Measurements from ENCODE around the gene GNAS-AS1. TPM values are rescaled to one million over a fixed set of nuclear protein-coding genes. Genes with fewer than 3 reads are reported as not detected.
A peak's percentile ranks its signal among the peaks of the same experiment; 100 is the strongest.

The GNAS-AS1 gene
- 1 to 10 TPM in 1 of 2 donors, under 1 TPM in 1; 0.88 to 1.7 TPM for total RNA-seq

GRCh38 chr20:58850693-58851174 lies at the start of gene GNAS-AS1:
Gene GNAS-AS1 (minus strand): TSS chr20:58850902.
- H3K4me1 ChIP-seq: no peaks in the 10 kb centered on the region
- TF ChIP-seq CTCF (IDR thresholded peaks at IDR 0.05): no peak
- H3K9me3 ChIP-seq: no peaks in the 10 kb centered on the region
- no peaks in the 10 kb centered on the region for H3K36me3 ChIP-seq
- H3K9ac ChIP-seq (ENCODE audit: low read depth in 2 of 2, low read length in 2 of 2): no peak within 1 kb of the TSS
- intact Hi-C loops (cut with DNase I): loop anchor here (10.0 kb wide), 2 partner anchors 366 to 616 kb away; no protein-coding TSS in a partner anchor
- DNase-seq: peak; percentile 84
- H3K4me3 ChIP-seq: peak within 1 kb of the TSS; percentile 38
- H3K27me3 ChIP-seq: peaks cover 35% of the 10 kb centered on the region
- H3K27ac ChIP-seq: no peak within 1 kb of the TSS

- H3K27ac ChIP-seq: no peak overlapping the region
- no peak overlapping the region for H3K4me3 ChIP-seq
- no peaks in the 10 kb centered on the region for H3K27me3 ChIP-seq
- H3K9me3 ChIP-seq: no peaks in the 10 kb centered on the region
- intact Hi-C loops (cut with DNase I): loop anchor here (5.0 kb wide), 1 partner anchor 82 kb away; the partner anchor contains the start of gene NELFCD
- no peak overlapping the region for H3K9ac ChIP-seq (ENCODE audit: low read depth in 2 of 2, low read length in 2 of 2)
- H3K4me1 ChIP-seq: no peaks in the 10 kb centered on the region
- TF ChIP-seq CTCF (IDR thresholded peaks at IDR 0.05): no peak
- no peak for DNase-seq
- peaks cover under 1% of the 10 kb centered on the region for H3K36me3 ChIP-seq
Measured at GRCh38 chr20:58900397-58900796, 49.7 kb upstream of the GNAS-AS1 start.

- no peaks in the 10 kb centered on the region for H3K36me3 ChIP-seq
- H3K4me3 ChIP-seq: no peak overlapping the region
- no peak overlapping the region for H3K27ac ChIP-seq
- TF ChIP-seq CTCF (IDR thresholded peaks at IDR 0.05): no peak
- no peaks in the 10 kb centered on the region for H3K9me3 ChIP-seq
- no peak for DNase-seq
- peaks cover 7% of the 10 kb centered on the region for H3K4me1 ChIP-seq
- no peak overlapping the region for H3K9ac ChIP-seq (ENCODE audit: low read depth in 2 of 2, low read length in 2 of 2)
- intact Hi-C loops (cut with DNase I): no loop called here
- no peaks in the 10 kb centered on the region for H3K27me3 ChIP-seq
Measured at GRCh38 chr20:58899512-58899911, 48.8 kb upstream of the GNAS-AS1 start.

GRCh38 chr20:58898629-58899408 lies 48.1 kb upstream of the GNAS-AS1 start:
- Histone ChIP-seq H3K36me3 (no peaks in the 10 kb centered on the region), H3K4me3 (no peak overlapping the region), H3K4me1 (peaks cover 13% of the 10 kb centered on the region), H3K9ac (ENCODE audit: low read depth in 2 of 2, low read length in 2 of 2) (no peak overlapping the region), H3K27ac (no peak overlapping the region), H3K27me3 (no peaks in the 10 kb centered on the region), H3K9me3 (no peaks in the 10 kb centered on the region)
- intact Hi-C loops (cut with DNase I): no loop called here
- no peak for DNase-seq
- TF ChIP-seq CTCF (IDR thresholded peaks at IDR 0.05): no peak

- H3K9ac ChIP-seq (ENCODE audit: low read depth in 2 of 2, low read length in 2 of 2): no peak overlapping the region
- H3K27ac ChIP-seq: no peak overlapping the region
- intact Hi-C loops (cut with DNase I): no loop called here
- no peak for TF ChIP-seq CTCF (IDR thresholded peaks at IDR 0.05)
- no peaks in the 10 kb centered on the region for H3K36me3 ChIP-seq
- H3K4me1 ChIP-seq: peaks cover 14% of the 10 kb centered on the region
- H3K4me3 ChIP-seq: no peak overlapping the region
- H3K9me3 ChIP-seq: no peaks in the 10 kb centered on the region
- DNase-seq: no peak
- H3K27me3 ChIP-seq: no peaks in the 10 kb centered on the region
Measured at GRCh38 chr20:58897488-58897887, 46.8 kb upstream of the GNAS-AS1 start.
